GM23338 (cell line): ENCODE measurements around the gene QPCTL. TPM values are rescaled to one million over a fixed set of nuclear protein-coding genes. Genes with fewer than 3 reads are reported as not detected.

Experiments used
- ATAC-seq: fragments of 200-7000 bp; cut with Tn5 transposase; 3 replicates; pipeline ENCODE4 v1.9.1; 2020
- DNase-seq: peaks from one replicate; pipeline ENCODE4 v3.0.0-alpha.2; 2015; ENCODE audit warnings: low spot score
- H2AFZ ChIP-seq: fragments of 200-600 bp; sonication (generic); 2 replicates; pipeline ENCODE4 v1.8.0; 2016; ENCODE audit warnings: antibody characterized with exemption, mild to moderate bottlenecking, moderate library complexity
- H3F3A ChIP-seq: fragments of 200-600 bp; sonication (generic); replicated peaks from 2 replicates; pipeline ENCODE4 v1.8.0; 2017; ENCODE audit warnings: antibody characterized with exemption, mixed run types, low read depth
- H3K27ac ChIP-seq: fragments of 200-600 bp; sonication (generic); 2 replicates; pipeline ENCODE4 v1.6.1; 2016; ENCODE audit warnings: low read depth
- H3K27me3 ChIP-seq: fragments of 200-600 bp; sonication (generic); 2 replicates; pipeline ENCODE4 v1.8.0; 2016; ENCODE audit warnings: mild to moderate bottlenecking, mixed run types, moderate library complexity; ENCODE audit not compliant: insufficient read depth
- H3K36me3 ChIP-seq: fragments of 200-600 bp; sonication (generic); 2 replicates; pipeline ENCODE4 v1.8.0; 2016; ENCODE audit warnings: mild to moderate bottlenecking; ENCODE audit not compliant: insufficient read depth
- H3K4me1 ChIP-seq: fragments of 200-600 bp; sonication (generic); 2 replicates; pipeline ENCODE4 v1.8.0; 2016; ENCODE audit warnings: mild to moderate bottlenecking, moderate library complexity; ENCODE audit not compliant: insufficient read depth
- H3K4me2 ChIP-seq: fragments of 200-600 bp; sonication (generic); 2 replicates; pipeline ENCODE4 v1.7.1; 2017; ENCODE audit warnings: mixed run types
- H3K4me3 ChIP-seq: fragments of 200-600 bp; sonication (generic); 2 replicates; pipeline ENCODE4 v1.6.1; 2016; ENCODE audit warnings: mixed run types
- H3K79me2 ChIP-seq: fragments of 200-600 bp; sonication (generic); replicated peaks from 2 replicates; pipeline ENCODE4 v1.8.0; 2017; ENCODE audit warnings: mild to moderate bottlenecking; ENCODE audit not compliant: insufficient read depth
- H3K9me2 ChIP-seq: fragments of 200-600 bp; sonication (generic); 2 replicates; pipeline ENCODE4 v1.8.0; 2017; ENCODE audit not compliant: insufficient read depth
- H4K20me1 ChIP-seq: fragments of 200-600 bp; sonication (generic); replicated peaks from 2 replicates; pipeline ENCODE4 v1.8.0; 2017; ENCODE audit warnings: mild to moderate bottlenecking; ENCODE audit not compliant: insufficient read depth
- H3K27ac Mint-ChIP-seq: 2 replicates; pipeline ENCODE4 v1.8.0; 2020; ENCODE audit warnings: inconsistent platforms, mild to moderate bottlenecking, moderate library complexity, mixed read lengths
- H3K27me3 Mint-ChIP-seq: 3 replicates; pipeline ENCODE4 v1.8.0; 2022; ENCODE audit warnings: low read depth, mild to moderate bottlenecking, moderate library complexity, mixed read lengths, inconsistent platforms; ENCODE audit not compliant: insufficient read depth, poor library complexity
- H3K36me3 Mint-ChIP-seq: 3 replicates; pipeline ENCODE4 v1.8.0; 2021; ENCODE audit warnings: low read depth, mild to moderate bottlenecking, inconsistent platforms, moderate library complexity, mixed read lengths
- H3K4me1 Mint-ChIP-seq: 3 replicates; pipeline ENCODE4 v1.8.0; 2020; ENCODE audit warnings: mild to moderate bottlenecking, inconsistent platforms, mixed read lengths
- H3K4me3 Mint-ChIP-seq: 3 replicates; pipeline ENCODE4 v1.8.0; 2021; ENCODE audit warnings: moderate library complexity, mild to moderate bottlenecking, inconsistent platforms, mixed read lengths
- H3K9me3 Mint-ChIP-seq: 3 replicates; pipeline ENCODE4 v1.8.0; 2020; ENCODE audit warnings: moderate library complexity, mild to moderate bottlenecking, inconsistent platforms, mixed read lengths
- CREB1 ChIP-seq: fragments of 250-450 bp; sonication (Bioruptor Pico); IDR thresholded peaks from 2 replicates; pipeline ENCODE4 v1.5.0; 2020; ENCODE audit warnings: low read depth, mild to moderate bottlenecking, moderate library complexity
- CTCF ChIP-seq, 2 experiments: fragments of 200-600 bp in 1 of 2; sonication (generic) in 1 of 2; conservative IDR thresholded peaks; 2 replicates each; pipeline versions ENCODE4 v1.5.1 to v1.6.1; 2016 to 2017; ENCODE audit warnings: antibody characterized with exemption in 2 of 2, low read depth in 2 of 2, mild to moderate bottlenecking in 2 of 2, moderate library complexity in 1 of 2
- ETS1 ChIP-seq: IDR thresholded peaks from 2 replicates; pipeline ENCODE4 v1.6.1; 2016; ENCODE audit warnings: antibody characterized with exemption
- EZH2 ChIP-seq: fragments of 200-600 bp; sonication (generic); IDR thresholded peaks from one replicate; pipeline ENCODE4 v1.8.0; 2017; ENCODE audit warnings: antibody characterized with exemption, mild to moderate bottlenecking, low read depth; ENCODE audit not compliant: unreplicated experiment
- EZH2phosphoT487 ChIP-seq: fragments of 200-600 bp; sonication (generic); IDR thresholded peaks from one replicate; pipeline ENCODE4 v1.8.1; 2018; ENCODE audit warnings: antibody characterized with exemption; ENCODE audit not compliant: unreplicated experiment
- JUNB ChIP-seq: IDR thresholded peaks from one replicate; pipeline ENCODE4 v1.6.1; 2016; ENCODE audit warnings: antibody characterized with exemption; ENCODE audit not compliant: unreplicated experiment
- NANOG ChIP-seq: IDR thresholded peaks from 2 replicates; pipeline ENCODE4 v1.6.1; 2016; ENCODE audit warnings: antibody characterized with exemption, borderline replicate concordance
- POLR2AphosphoS5 ChIP-seq: IDR thresholded peaks from 2 replicates; pipeline ENCODE4 v1.6.1; 2016; ENCODE audit warnings: antibody characterized with exemption, low read depth
- REST ChIP-seq: IDR thresholded peaks from one replicate; pipeline ENCODE4 v1.6.1; 2018; ENCODE audit warnings: antibody characterized with exemption; ENCODE audit not compliant: unreplicated experiment
- STAT1 ChIP-seq: IDR thresholded peaks from one replicate; pipeline ENCODE4 v1.6.1; 2016; ENCODE audit warnings: antibody characterized with exemption; ENCODE audit not compliant: unreplicated experiment
- ZNF114 ChIP-seq: fragments of 250-450 bp; sonication (Bioruptor Pico); IDR thresholded peaks from 2 replicates; pipeline ENCODE4 v1.5.0; 2020; ENCODE audit warnings: mild to moderate bottlenecking, moderate library complexity
- ZNF331 ChIP-seq: fragments of 250-450 bp; sonication (Bioruptor Pico); IDR thresholded peaks from 2 replicates; pipeline ENCODE4 v1.5.0; 2020; ENCODE audit warnings: low read depth, mild to moderate bottlenecking, moderate library complexity
- ZNF462 ChIP-seq: fragments of 250-450 bp; sonication (Bioruptor Pico); IDR thresholded peaks from 2 replicates; pipeline ENCODE4 v1.5.0; 2020; ENCODE audit warnings: mild to moderate bottlenecking, moderate library complexity
- polyA plus RNA-seq: library from polyadenylated mRNA; unstranded; fragments of >200 nt; fragmentation: Nextera tagmentation; extraction: Ambion mirVana; gene quantifications from 2 replicates; pipeline ENCODE4 v1.2.1, GENCODE V29; 2016
- total RNA-seq: library from RNA; depleted of rRNA; stranded (reverse); fragments of >200 nt; shearing (Covaris generic); gene quantifications from 2 replicates; pipeline ENCODE4 v1.2.3, GENCODE V29; 2014

Gene QPCTL
- total and polyA plus RNA-seq, 2 experiments from 2014 or later: 10.6 to 26.2 TPM

- TF ChIP-seq JUNB (no peak), NANOG (no peak), STAT1 (no peak), ZNF114 (no peak), CREB1 (CRISPR knock-in tag) (no peak)
Observed at GRCh38 chr19:45746866-45747265, 54.4 kb downstream of the QPCTL start (continued).

GRCh38 chr19:45747513-45747912 lies 55.0 kb downstream of the QPCTL start:
- no peaks in the 10 kb centered on the region for H3K27me3 ChIP-seq
- H4K20me1 ChIP-seq: no peaks in the 10 kb centered on the region
- no peaks in the 10 kb centered on the region for H3K9me2 ChIP-seq
- peaks cover 3% of the 10 kb centered on the region for H3K27me3 Mint-ChIP-seq
- TF ChIP-seq EZH2phosphoT487 (no peak), CREB1 (CRISPR knock-in tag) (no peak), POLR2AphosphoS5 (no peak), ZNF114 (no peak), ETS1 (no peak), ZNF462 (CRISPR knock-in tag) (no peak), CTCF (conservative IDR thresholded peaks at IDR 0.05; ENCODE audit: low read depth in 2 of 2) (no peak), NANOG (no peak), EZH2 (no peak), STAT1 (no peak), REST (no peak), JUNB (no peak), ZNF331 (CRISPR knock-in tag) (no peak)
- no peak overlapping the region for H3K27ac Mint-ChIP-seq
- no peaks in the 10 kb centered on the region for H3K9me3 Mint-ChIP-seq
- no peaks in the 10 kb centered on the region for H3K36me3 ChIP-seq
- H3K36me3 Mint-ChIP-seq: no peaks in the 10 kb centered on the region
- H3K4me3 Mint-ChIP-seq: no peak overlapping the region
- no peaks in the 10 kb centered on the region; the same call in 1 of the 2 replicates for H3K4me1 ChIP-seq
- 0 out of 2 replicates have a peak, but pooled peaks cover 6% of the 10 kb centered on the region for H3F3A ChIP-seq
- ATAC-seq (no peak), DNase-seq (no peak)
- 0 out of 2 replicates have a peak overlapping the region, but pooled peaks have one; percentile 7 for H2AFZ ChIP-seq
- no peak overlapping the region for H3K4me3 ChIP-seq
- H3K79me2 ChIP-seq: no peaks in the 10 kb centered on the region
- no peak overlapping the region for H3K27ac ChIP-seq
- H3K4me2 ChIP-seq: no peak overlapping the region
- no peaks in the 10 kb centered on the region; the same call in 2 of the 3 replicates for H3K4me1 Mint-ChIP-seq
